Testis (tissue), 2 donors: ENCODE measurements around the gene HS3ST5.

Source experiments
- POLR2A ChIP-seq: fragments of 450-650 bp; IDR thresholded peaks from one replicate; pipeline ENCODE4 v1.6.1; 2017; ENCODE audit warnings: antibody characterized with exemption, mild to moderate bottlenecking, moderate library complexity
- TF ChIP-seq, protein P1 (sequence below), 3 experiments: fragments of 450-650 bp in 2 of 3; fragments of 200-600 bp in 1 of 3; sonication (generic) in 1 of 3; IDR thresholded peaks; one replicate each; pipeline ENCODE4 v1.5.1; 2016 to 2019; ENCODE audit warnings: antibody characterized with exemption in 3 of 3, mild to moderate bottlenecking in 2 of 3, moderate library complexity in 1 of 3

DNA sequence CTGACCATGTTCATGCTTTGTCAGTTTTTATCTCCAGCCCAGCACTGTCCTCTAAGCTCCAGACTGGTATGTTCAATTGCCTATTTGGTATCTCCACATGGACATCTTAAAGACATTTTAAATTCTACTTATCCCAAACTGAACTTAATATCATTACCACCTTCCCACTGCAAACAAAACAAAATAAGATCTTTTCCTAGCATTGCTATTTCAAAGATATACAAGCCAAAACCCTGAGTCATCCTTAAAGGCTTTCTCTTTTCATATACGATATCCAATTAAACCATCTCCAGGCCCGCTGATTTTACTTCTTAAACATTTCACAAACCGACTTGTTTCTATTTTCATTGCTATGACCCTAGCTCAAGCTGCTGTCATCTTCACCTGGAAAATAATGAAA is 35.1 kb upstream of the HS3ST5 start:
- TF ChIP-seq, protein P1, sequence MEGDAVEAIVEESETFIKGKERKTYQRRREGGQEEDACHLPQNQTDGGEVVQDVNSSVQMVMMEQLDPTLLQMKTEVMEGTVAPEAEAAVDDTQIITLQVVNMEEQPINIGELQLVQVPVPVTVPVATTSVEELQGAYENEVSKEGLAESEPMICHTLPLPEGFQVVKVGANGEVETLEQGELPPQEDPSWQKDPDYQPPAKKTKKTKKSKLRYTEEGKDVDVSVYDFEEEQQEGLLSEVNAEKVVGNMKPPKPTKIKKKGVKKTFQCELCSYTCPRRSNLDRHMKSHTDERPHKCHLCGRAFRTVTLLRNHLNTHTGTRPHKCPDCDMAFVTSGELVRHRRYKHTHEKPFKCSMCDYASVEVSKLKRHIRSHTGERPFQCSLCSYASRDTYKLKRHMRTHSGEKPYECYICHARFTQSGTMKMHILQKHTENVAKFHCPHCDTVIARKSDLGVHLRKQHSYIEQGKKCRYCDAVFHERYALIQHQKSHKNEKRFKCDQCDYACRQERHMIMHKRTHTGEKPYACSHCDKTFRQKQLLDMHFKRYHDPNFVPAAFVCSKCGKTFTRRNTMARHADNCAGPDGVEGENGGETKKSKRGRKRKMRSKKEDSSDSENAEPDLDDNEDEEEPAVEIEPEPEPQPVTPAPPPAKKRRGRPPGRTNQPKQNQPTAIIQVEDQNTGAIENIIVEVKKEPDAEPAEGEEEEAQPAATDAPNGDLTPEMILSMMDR (IDR thresholded peaks at IDR 0.05) = no peak
- no peak for TF ChIP-seq POLR2A
